K562 (cell line): ENCODE data around the gene BLVRA. TPM values are rescaled to one million over a fixed set of nuclear protein-coding genes. Genes with fewer than 3 reads are reported as not detected.

Experiments used
- CXXC5 ChIP-seq: fragments of 250-450 bp; sonication (Bioruptor Pico); IDR thresholded peaks from 2 replicates; pipeline ENCODE4 v1.8.0; 2022; ENCODE audit warnings: inconsistent platforms, mild to moderate bottlenecking, moderate library complexity
- ESRRB ChIP-seq: fragments of 250-450 bp; sonication (Bioruptor Pico); IDR thresholded peaks from 2 replicates; pipeline ENCODE4 v1.5.0; 2020; ENCODE audit warnings: mild to moderate bottlenecking, moderate library complexity, borderline replicate concordance
- GATA2 ChIP-seq: sonication (generic); formaldehyde crosslinking; IDR thresholded peaks from 2 replicates; pipeline ENCODE4 v1.4.0; 2020; ENCODE audit warnings: mild to moderate bottlenecking, missing genetic modification reagents
- HDGF ChIP-seq: fragments of 450-650 bp; IDR thresholded peaks from 2 replicates; pipeline ENCODE4 v1.6.1; 2016
- KLF16 ChIP-seq: IDR thresholded peaks from 2 replicates; pipeline ENCODE4 v1.6.1; 2016; ENCODE audit warnings: antibody characterized with exemption
- L3MBTL2 ChIP-seq: fragments of 450-650 bp; IDR thresholded peaks from 2 replicates; pipeline ENCODE4 v1.6.1; 2016; ENCODE audit warnings: mild to moderate bottlenecking, moderate library complexity
- LEF1 ChIP-seq: fragments of 450-650 bp; IDR thresholded peaks from 2 replicates; pipeline ENCODE4 v1.6.1; 2016; ENCODE audit warnings: mild to moderate bottlenecking
- MTA1 ChIP-seq: fragments of 450-650 bp; IDR thresholded peaks from 2 replicates; pipeline ENCODE4 v1.6.1; 2017; ENCODE audit warnings: borderline replicate concordance
- RAD21 ChIP-seq, 2 experiments: fragments of 250-450 bp in 1 of 2; fragments of 450-650 bp in 1 of 2; sonication (Bioruptor Pico) in 1 of 2; formaldehyde crosslinking in 1 of 2; IDR thresholded peaks in 1 of 2; conservative IDR thresholded peaks in 1 of 2; 2 replicates each; pipeline versions ENCODE4 v1.4.0 to v1.8.0; 2020 to 2022; ENCODE audit warnings: mild to moderate bottlenecking in 2 of 2, moderate library complexity in 1 of 2
- RFX1 ChIP-seq: fragments of 450-650 bp; IDR thresholded peaks from 2 replicates; pipeline ENCODE4 v1.6.1; 2016; ENCODE audit warnings: mild to moderate bottlenecking, moderate library complexity
- SAP30 ChIP-seq: fragments of 200-600 bp; sonication (generic); IDR thresholded peaks from 2 replicates; pipeline ENCODE4 v1.6.1; 2012; ENCODE audit warnings: borderline replicate concordance, low read depth, mild to moderate bottlenecking, moderate library complexity, low read length, control low read depth, inconsistent platforms; ENCODE audit not compliant: insufficient read depth, poor library complexity, severe bottlenecking
- SPI1 ChIP-seq: IDR thresholded peaks from 2 replicates; pipeline ENCODE4 v1.6.1; 2011; ENCODE audit warnings: low read depth, low read length, control low read depth, borderline replicate concordance
- TBL1XR1 ChIP-seq, 2 experiments: IDR thresholded peaks; 2 replicates each; pipeline ENCODE4 v1.6.1; 2012; ENCODE audit warnings: improper control_type of control experiment in 2 of 2, low read length in 2 of 2, mild to moderate bottlenecking in 1 of 2
- ZNF197 ChIP-seq: fragments of 200-800 bp; sonication (Bioruptor generic); IDR thresholded peaks from 2 replicates; pipeline ENCODE4 v1.6.1; 2016; ENCODE audit warnings: low read depth, missing genetic modification characterization, missing compliant biosample characterization
- ZNF57 ChIP-seq: fragments of 450-650 bp; formaldehyde crosslinking; IDR thresholded peaks from 2 replicates; pipeline ENCODE4 v1.4.0; 2020; ENCODE audit warnings: mild to moderate bottlenecking, moderate library complexity
- ZNF644 ChIP-seq: fragments of 200-800 bp; sonication (Bioruptor generic); IDR thresholded peaks from 2 replicates; pipeline ENCODE4 v1.6.1; 2016; ENCODE audit warnings: low read depth, missing genetic modification characterization, missing compliant biosample characterization
- polyA plus RNA-seq, 8 experiments: library from polyadenylated mRNA; depleted of rRNA in 4 of 8; stranded (reverse) in 5 of 8; unstranded in 3 of 8; fragments of >200 nt; fragmentation: Nextera tagmentation in 2 of 8; fragmentation: Illumina TruSeq in 1 of 8; extraction: Ambion mirVana in 2 of 8; extraction: Trizol in 1 of 8; gene quantifications; 2 replicates each; pipeline versions ENCODE4 v1.2.1 to v1.2.3, GENCODE V29; 2011 to 2014; ENCODE audit warnings: inconsistent platforms in 1 of 8, missing spikeins in 1 of 8
- total RNA-seq, 7 experiments: library from RNA; depleted of rRNA in 6 of 7; stranded (reverse); fragments of >200 nt in 6 of 7; fragmentation: Illumina TruSeq in 2 of 7; extraction: Trizol in 2 of 7; gene quantifications; 2 replicates each; pipeline versions ENCODE4 v1.2.1 to v1.2.3, GENCODE V29; 2011 to 2021; ENCODE audit warnings: low replicate concordance in 1 of 7
- TF ChIP-seq, protein P1 (sequence below), 2 experiments: fragments of 450-650 bp in 1 of 2; sonication (generic) in 1 of 2; formaldehyde crosslinking in 1 of 2; IDR thresholded peaks; 2 replicates each; pipeline versions ENCODE4 v1.7.1 to v1.9.0; 2016 to 2022; ENCODE audit warnings: inconsistent platforms in 1 of 2, mild to moderate bottlenecking in 1 of 2, missing genetic modification reagents in 1 of 2
- TF ChIP-seq, protein P2 (sequence below): sonication (generic); formaldehyde crosslinking; IDR thresholded peaks from 2 replicates; pipeline ENCODE4 v1.8.0; 2022; ENCODE audit warnings: missing genetic modification reagents, mild to moderate bottlenecking, moderate library complexity, borderline replicate concordance

The BLVRA gene
- total and polyA plus RNA-seq, 9 of the 15 experiments (the other 6 are each of a cell fraction or from before 2014, with no cell fraction given) = 48.5 to 147 (median 61.5) TPM

DNA sequence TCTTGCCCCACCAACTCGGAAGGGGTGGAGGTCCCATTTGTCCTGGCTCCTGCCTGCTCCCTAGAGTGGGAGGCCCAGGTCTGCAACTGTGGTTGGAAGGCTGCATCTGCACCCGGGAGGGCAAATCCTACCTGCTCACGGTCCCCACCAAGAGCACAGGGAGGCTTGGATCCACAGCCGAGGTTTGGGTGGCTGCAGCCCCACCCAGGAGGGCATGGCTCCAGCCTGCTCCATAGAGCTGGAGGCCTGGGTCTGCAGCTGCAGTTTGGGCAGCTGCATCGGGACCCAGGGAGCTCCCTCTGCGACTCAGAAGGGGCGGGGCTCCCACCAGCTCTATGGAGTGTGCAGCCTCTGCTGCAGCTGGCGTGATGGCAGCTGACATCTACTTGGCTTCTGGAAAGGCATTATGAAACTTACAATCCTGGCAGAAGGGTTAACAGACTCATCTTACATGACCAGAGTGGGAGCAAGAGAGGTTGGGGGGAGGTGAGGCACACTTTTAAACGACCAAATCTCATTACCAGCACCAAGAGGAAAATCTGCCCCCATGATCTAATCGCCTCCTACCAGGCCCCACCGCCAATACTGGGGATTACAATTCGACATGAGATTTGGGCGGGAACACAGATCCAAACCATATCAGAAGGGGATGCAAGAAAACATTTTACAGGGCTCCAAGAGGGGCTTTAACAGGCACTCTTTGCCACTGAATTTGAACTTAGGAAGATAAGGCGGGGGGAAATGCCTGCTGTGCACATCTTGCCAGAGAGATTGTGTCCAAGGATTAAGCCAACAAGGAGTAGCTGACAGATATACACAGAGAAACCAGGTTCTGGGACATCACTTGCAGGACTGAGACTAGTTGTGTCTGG is 8.2 kb upstream of the BLVRA start (continued):
- TF ChIP-seq, protein P1, sequence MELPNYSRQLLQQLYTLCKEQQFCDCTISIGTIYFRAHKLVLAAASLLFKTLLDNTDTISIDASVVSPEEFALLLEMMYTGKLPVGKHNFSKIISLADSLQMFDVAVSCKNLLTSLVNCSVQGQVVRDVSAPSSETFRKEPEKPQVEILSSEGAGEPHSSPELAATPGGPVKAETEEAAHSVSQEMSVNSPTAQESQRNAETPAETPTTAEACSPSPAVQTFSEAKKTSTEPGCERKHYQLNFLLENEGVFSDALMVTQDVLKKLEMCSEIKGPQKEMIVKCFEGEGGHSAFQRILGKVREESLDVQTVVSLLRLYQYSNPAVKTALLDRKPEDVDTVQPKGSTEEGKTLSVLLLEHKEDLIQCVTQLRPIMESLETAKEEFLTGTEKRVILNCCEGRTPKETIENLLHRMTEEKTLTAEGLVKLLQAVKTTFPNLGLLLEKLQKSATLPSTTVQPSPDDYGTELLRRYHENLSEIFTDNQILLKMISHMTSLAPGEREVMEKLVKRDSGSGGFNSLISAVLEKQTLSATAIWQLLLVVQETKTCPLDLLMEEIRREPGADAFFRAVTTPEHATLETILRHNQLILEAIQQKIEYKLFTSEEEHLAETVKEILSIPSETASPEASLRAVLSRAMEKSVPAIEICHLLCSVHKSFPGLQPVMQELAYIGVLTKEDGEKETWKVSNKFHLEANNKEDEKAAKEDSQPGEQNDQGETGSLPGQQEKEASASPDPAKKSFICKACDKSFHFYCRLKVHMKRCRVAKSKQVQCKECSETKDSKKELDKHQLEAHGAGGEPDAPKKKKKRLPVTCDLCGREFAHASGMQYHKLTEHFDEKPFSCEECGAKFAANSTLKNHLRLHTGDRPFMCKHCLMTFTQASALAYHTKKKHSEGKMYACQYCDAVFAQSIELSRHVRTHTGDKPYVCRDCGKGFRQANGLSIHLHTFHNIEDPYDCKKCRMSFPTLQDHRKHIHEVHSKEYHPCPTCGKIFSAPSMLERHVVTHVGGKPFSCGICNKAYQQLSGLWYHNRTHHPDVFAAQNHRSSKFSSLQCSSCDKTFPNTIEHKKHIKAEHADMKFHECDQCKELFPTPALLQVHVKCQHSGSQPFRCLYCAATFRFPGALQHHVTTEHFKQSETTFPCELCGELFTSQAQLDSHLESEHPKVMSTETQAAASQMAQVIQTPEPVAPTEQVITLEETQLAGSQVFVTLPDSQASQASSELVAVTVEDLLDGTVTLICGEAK (IDR thresholded peaks at IDR 0.05) = no peak
- TF ChIP-seq, protein P1 (CRISPR knock-in tag; IDR thresholded peaks at IDR 0.05) = no peak
- 0 out of 2 replicates have a peak, but pooled peaks have one; percentile 40 for TF ChIP-seq MTA1
- TF ChIP-seq ZNF644 (tag) = no peak
- TF ChIP-seq LEF1 = peak; percentile 80
- TF ChIP-seq RFX1 = no peak
- no peak for TF ChIP-seq ESRRB (CRISPR knock-in tag)
- TF ChIP-seq ZNF197 (CRISPR knock-in tag) = no peak
- no peak for TF ChIP-seq HDGF
- TF ChIP-seq, protein P2, sequence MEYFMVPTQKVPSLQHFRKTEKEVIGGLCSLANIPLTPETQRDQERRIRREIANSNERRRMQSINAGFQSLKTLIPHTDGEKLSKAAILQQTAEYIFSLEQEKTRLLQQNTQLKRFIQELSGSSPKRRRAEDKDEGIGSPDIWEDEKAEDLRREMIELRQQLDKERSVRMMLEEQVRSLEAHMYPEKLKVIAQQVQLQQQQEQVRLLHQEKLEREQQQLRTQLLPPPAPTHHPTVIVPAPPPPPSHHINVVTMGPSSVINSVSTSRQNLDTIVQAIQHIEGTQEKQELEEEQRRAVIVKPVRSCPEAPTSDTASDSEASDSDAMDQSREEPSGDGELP (CRISPR knock-in tag) = peak; percentile 79
- TF ChIP-seq GATA2 (CRISPR knock-in tag) = peak; percentile 85
- TF ChIP-seq SAP30 = peak; percentile 31
- TF ChIP-seq TBL1XR1 (IDR thresholded peaks at IDR 0.05; ENCODE audit: low read length in 2 of 2) = no peak
- TF ChIP-seq CXXC5 (CRISPR knock-in tag) = peak; percentile 31; the same call in 1 of the 2 replicates
- TF ChIP-seq ZNF57 (CRISPR knock-in tag) = no peak
- TF ChIP-seq SPI1 = no peak
- TF ChIP-seq KLF16 = peak; percentile 63
- TF ChIP-seq RAD21 (CRISPR knock-in tag; conservative IDR thresholded peaks at IDR 0.05 in 1 of 2, IDR thresholded peaks at IDR 0.05 in 1 of 2) = no peak
- TF ChIP-seq L3MBTL2 = 0 out of 2 replicates have a peak, but pooled peaks have one; percentile 52
